Osteoblast (primary cell): Measurements from ENCODE around the gene C17orf67. TPM values are rescaled to one million over a fixed set of nuclear protein-coding genes. Genes with fewer than 3 reads are reported as not detected.
"Not testable (repeated sequence)": the region's sequence is repeated elsewhere in the genome, so short reads cannot be mapped to it uniquely, and the experiment has no call there.

Experiments used
- DNase-seq: peaks from one replicate; pipeline ENCODE4 v3.0.0; 2011; ENCODE audit warnings: low spot score, mixed read lengths; ENCODE audit not compliant: insufficient read length; ENCODE audit errors: missing footprints
- H2AFZ ChIP-seq: 2 replicates; pipeline ENCODE4 v1.6.0; 2011; ENCODE audit warnings: mild to moderate bottlenecking, low read length
- H3K27ac ChIP-seq: 2 replicates; pipeline ENCODE4 v1.5.1; 2011; ENCODE audit warnings: mild to moderate bottlenecking, low read depth, low read length, moderate library complexity
- H3K27me3 ChIP-seq: 2 replicates; pipeline ENCODE4 v1.6.0; 2012; ENCODE audit warnings: mild to moderate bottlenecking, control low read depth, inconsistent platforms, low read length, moderate library complexity; ENCODE audit not compliant: insufficient read depth
- H3K36me3 ChIP-seq: 2 replicates; pipeline ENCODE4 v1.5.1; 2011; ENCODE audit warnings: mild to moderate bottlenecking, low read length, control low read depth, moderate library complexity; ENCODE audit not compliant: insufficient read depth
- H3K4me1 ChIP-seq: 2 replicates; pipeline ENCODE4 v1.5.1; 2011; ENCODE audit warnings: mild to moderate bottlenecking, low read length, control low read depth, moderate library complexity; ENCODE audit not compliant: insufficient read depth
- H3K4me2 ChIP-seq: 2 replicates; pipeline ENCODE4 v1.6.0; 2011; ENCODE audit warnings: mild to moderate bottlenecking, low read length; ENCODE audit not compliant: insufficient read depth
- H3K4me3 ChIP-seq: fragments of 200-600 bp; sonication (generic); 3 replicates; pipeline ENCODE4 v1.5.1; 2012; ENCODE audit warnings: mild to moderate bottlenecking, low read length, inconsistent platforms; ENCODE audit not compliant: insufficient read depth
- H3K79me2 ChIP-seq: 2 replicates; pipeline ENCODE4 v1.6.0; 2012; ENCODE audit warnings: mild to moderate bottlenecking, low read length, control low read depth, inconsistent platforms; ENCODE audit not compliant: insufficient read depth
- H3K9me3 ChIP-seq: 2 replicates; pipeline ENCODE4 v1.5.1; 2011; ENCODE audit warnings: low read depth, low read length, control low read depth
- H4K20me1 ChIP-seq: 2 replicates; pipeline ENCODE4 v1.6.0; 2012; ENCODE audit warnings: mild to moderate bottlenecking, low read length, control low read depth; ENCODE audit not compliant: insufficient read depth
- total RNA-seq: library from RNA; depleted of rRNA; stranded (reverse); fragments of >200 nt; gene quantifications from 2 replicates; pipeline ENCODE4 v1.2.3, GENCODE V29; 2012
- TF ChIP-seq, protein P1 (sequence below): IDR thresholded peaks from 2 replicates; pipeline ENCODE4 v1.5.1; 2011; ENCODE audit warnings: mild to moderate bottlenecking, low read depth, low read length, moderate library complexity; ENCODE audit errors: extremely low read depth

Gene C17orf67
- total RNA-seq, 1 donor = 0.36 TPM

- H3K4me2 ChIP-seq = no peak overlapping the region
- H2AFZ ChIP-seq = no peak overlapping the region
- TF ChIP-seq, protein P1, sequence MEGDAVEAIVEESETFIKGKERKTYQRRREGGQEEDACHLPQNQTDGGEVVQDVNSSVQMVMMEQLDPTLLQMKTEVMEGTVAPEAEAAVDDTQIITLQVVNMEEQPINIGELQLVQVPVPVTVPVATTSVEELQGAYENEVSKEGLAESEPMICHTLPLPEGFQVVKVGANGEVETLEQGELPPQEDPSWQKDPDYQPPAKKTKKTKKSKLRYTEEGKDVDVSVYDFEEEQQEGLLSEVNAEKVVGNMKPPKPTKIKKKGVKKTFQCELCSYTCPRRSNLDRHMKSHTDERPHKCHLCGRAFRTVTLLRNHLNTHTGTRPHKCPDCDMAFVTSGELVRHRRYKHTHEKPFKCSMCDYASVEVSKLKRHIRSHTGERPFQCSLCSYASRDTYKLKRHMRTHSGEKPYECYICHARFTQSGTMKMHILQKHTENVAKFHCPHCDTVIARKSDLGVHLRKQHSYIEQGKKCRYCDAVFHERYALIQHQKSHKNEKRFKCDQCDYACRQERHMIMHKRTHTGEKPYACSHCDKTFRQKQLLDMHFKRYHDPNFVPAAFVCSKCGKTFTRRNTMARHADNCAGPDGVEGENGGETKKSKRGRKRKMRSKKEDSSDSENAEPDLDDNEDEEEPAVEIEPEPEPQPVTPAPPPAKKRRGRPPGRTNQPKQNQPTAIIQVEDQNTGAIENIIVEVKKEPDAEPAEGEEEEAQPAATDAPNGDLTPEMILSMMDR = no peak
- H3K27ac ChIP-seq = no peak overlapping the region
- no peaks in the 10 kb centered on the region for H3K79me2 ChIP-seq
- no peaks in the 10 kb centered on the region for H3K9me3 ChIP-seq
- H3K4me3 ChIP-seq = no peak overlapping the region
- H3K27me3 ChIP-seq = peaks cover 17% of the 10 kb centered on the region
- no peak for DNase-seq
- H4K20me1 ChIP-seq = no peaks in the 10 kb centered on the region
- no peaks in the 10 kb centered on the region for H3K36me3 ChIP-seq
- H3K4me1 ChIP-seq = no peaks in the 10 kb centered on the region
These were observed 68.3 kb downstream of the C17orf67 start for GRCh38 chr17:56765449-56765848.

GRCh38 chr17:56762988-56763387 lies 70.7 kb downstream of the C17orf67 start:
- DNase-seq = no peak
- H3K36me3 ChIP-seq = no peaks in the 10 kb centered on the region
- no peak overlapping the region for H2AFZ ChIP-seq
- no peaks in the 10 kb centered on the region for H3K79me2 ChIP-seq
- no peak overlapping the region for H3K4me3 ChIP-seq
- TF ChIP-seq, protein P1 = no peak
- H3K27ac ChIP-seq = no peak overlapping the region
- no peaks in the 10 kb centered on the region for H3K4me1 ChIP-seq
- peaks cover 12% of the 10 kb centered on the region for H3K27me3 ChIP-seq
- no peaks in the 10 kb centered on the region for H4K20me1 ChIP-seq
- no peak overlapping the region for H3K4me2 ChIP-seq
- no peaks in the 10 kb centered on the region for H3K9me3 ChIP-seq

DNA sequence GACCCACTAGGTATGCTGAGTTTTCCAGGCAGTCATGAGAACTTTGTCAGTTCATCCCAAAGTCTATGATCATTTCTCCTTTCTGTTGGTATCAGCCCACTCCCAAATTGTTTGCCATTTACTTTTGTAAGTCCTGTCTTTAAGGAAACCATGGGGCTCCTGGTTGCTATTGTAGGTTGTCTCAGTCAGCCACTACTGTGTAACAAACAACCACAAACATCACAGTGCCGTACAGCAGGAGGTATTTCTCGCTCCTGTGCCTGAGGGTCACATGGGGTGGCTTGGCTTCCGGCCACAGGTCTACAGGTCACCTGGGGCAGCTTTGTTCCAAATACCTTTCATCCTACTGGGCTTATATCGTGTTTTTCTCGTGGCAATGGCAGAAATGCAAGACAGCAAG lies 71.6 kb downstream of the C17orf67 start:
- Histone ChIP-seq H3K79me2 (no peaks in the 10 kb centered on the region), H3K4me3 (no peak overlapping the region), H3K4me2 (no peak overlapping the region), H3K27me3 (peaks cover 12% of the 10 kb centered on the region), H3K27ac (no peak overlapping the region), H3K9me3 (no peaks in the 10 kb centered on the region), H3K36me3 (no peaks in the 10 kb centered on the region), H3K4me1 (no peaks in the 10 kb centered on the region), H4K20me1 (no peaks in the 10 kb centered on the region), H2AFZ (no peak overlapping the region)
- DNase-seq = no peak
- TF ChIP-seq, protein P1 = no peak

GRCh38 chr17:56761387-56761786 lies 72.3 kb downstream of the C17orf67 start:
- Histone ChIP-seq H3K27ac (no peak overlapping the region), H4K20me1 (no peaks in the 10 kb centered on the region), H3K79me2 (no peaks in the 10 kb centered on the region), H3K27me3 (peaks cover 12% of the 10 kb centered on the region), H3K9me3 (no peaks in the 10 kb centered on the region), H3K4me1 (peaks cover 6% of the 10 kb centered on the region), H3K4me3 (no peak overlapping the region), H2AFZ (no peak overlapping the region), H3K36me3 (no peaks in the 10 kb centered on the region), H3K4me2 (no peak overlapping the region)
- TF ChIP-seq, protein P1 = no peak
- DNase-seq = no peak

GRCh38 chr17:56757611-56758010 lies 76.1 kb downstream of the C17orf67 start:
- not testable (repeated sequence) for H3K4me2 ChIP-seq, H3K36me3 ChIP-seq, DNase-seq, H4K20me1 ChIP-seq, H2AFZ ChIP-seq, H3K27ac ChIP-seq, H3K4me3 ChIP-seq, H3K27me3 ChIP-seq, H3K9me3 ChIP-seq, H3K79me2 ChIP-seq
- H3K4me1 ChIP-seq = peaks cover 18% of the 10 kb centered on the region
